Measurements from ENCODE around the gene FAM13A.

- TF ChIP-seq CTCF (IDR thresholded peaks at IDR 0.05): no peak
- no peak for TF ChIP-seq POLR2A (IDR thresholded peaks at IDR 0.05)
These were observed 563 bp downstream of the FAM13A start for GRCh38 chr4:89056292-89056952.

All from uterus (tissue), 2 donors.